ENCODE results near the gene ADH7. TPM values are rescaled to one million over a fixed set of nuclear protein-coding genes. Genes with fewer than 3 reads are reported as not detected.

ADH7 gene
- total and polyA plus RNA-seq, 2 of the 13 experiments (the other 11 are each of a cell fraction or from before 2014, with no cell fraction given), result not detected

DNA sequence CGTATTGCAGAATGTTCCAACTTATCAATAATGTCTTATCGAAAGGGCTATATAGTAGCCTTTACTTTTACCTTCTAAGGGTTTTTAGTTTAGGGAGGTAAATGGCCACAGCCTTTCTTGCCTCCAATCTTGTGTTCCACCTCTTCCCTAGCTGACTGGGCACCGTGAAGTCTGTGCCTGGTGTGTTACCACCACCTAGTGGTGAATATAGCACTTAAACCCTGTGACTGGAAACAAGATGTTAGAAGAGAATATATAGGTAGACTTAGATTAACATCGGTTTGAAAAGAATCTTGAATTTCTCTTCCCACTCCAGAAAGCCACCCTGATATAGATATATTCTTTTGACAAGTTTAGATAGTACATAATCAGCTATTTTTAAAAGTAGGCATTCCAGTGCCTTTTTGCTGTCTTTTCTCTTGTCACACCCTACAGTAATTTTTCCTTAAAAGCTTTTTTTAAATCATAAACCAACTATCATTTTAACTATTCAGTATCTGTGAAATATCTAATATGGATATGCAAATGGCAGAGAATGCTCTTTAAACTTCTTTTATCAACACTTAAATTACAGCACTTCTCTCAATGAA lies 27.8 kb upstream of the ADH7 start (continued):
- no peak for TF ChIP-seq EP300 (IDR thresholded peaks at IDR 0.05; ENCODE audit: low read depth in 2 of 2, low read length in 2 of 2)
- no peak for TF ChIP-seq EP300 (CRISPR knock-in tag; IDR thresholded peaks at IDR 0.05; ENCODE audit: borderline replicate concordance)
- no peak for TF ChIP-seq SNAPC2 (CRISPR knock-in tag; IDR thresholded peaks at IDR 0.05)
- no peak for TF ChIP-seq ZNF564 (CRISPR knock-in tag; IDR thresholded peaks at IDR 0.05)
- no peak for TF ChIP-seq NFE2L2 (IDR thresholded peaks at IDR 0.05; ENCODE audit: low read length)
- no peak for TF ChIP-seq ARNTL (CRISPR knock-in tag; IDR thresholded peaks at IDR 0.05)
- no peak for TF ChIP-seq NR2F6 (IDR thresholded peaks at IDR 0.05)
- no peak for TF ChIP-seq NR2F6 (CRISPR knock-in tag; IDR thresholded peaks at IDR 0.05)
- no peak for TF ChIP-seq ZNF570 (CRISPR knock-in tag; IDR thresholded peaks at IDR 0.05; ENCODE audit: borderline replicate concordance)
- no peak for TF ChIP-seq THYN1 (CRISPR knock-in tag; IDR thresholded peaks at IDR 0.05; ENCODE audit: borderline replicate concordance, low read depth)
- TF ChIP-seq, protein P1, sequence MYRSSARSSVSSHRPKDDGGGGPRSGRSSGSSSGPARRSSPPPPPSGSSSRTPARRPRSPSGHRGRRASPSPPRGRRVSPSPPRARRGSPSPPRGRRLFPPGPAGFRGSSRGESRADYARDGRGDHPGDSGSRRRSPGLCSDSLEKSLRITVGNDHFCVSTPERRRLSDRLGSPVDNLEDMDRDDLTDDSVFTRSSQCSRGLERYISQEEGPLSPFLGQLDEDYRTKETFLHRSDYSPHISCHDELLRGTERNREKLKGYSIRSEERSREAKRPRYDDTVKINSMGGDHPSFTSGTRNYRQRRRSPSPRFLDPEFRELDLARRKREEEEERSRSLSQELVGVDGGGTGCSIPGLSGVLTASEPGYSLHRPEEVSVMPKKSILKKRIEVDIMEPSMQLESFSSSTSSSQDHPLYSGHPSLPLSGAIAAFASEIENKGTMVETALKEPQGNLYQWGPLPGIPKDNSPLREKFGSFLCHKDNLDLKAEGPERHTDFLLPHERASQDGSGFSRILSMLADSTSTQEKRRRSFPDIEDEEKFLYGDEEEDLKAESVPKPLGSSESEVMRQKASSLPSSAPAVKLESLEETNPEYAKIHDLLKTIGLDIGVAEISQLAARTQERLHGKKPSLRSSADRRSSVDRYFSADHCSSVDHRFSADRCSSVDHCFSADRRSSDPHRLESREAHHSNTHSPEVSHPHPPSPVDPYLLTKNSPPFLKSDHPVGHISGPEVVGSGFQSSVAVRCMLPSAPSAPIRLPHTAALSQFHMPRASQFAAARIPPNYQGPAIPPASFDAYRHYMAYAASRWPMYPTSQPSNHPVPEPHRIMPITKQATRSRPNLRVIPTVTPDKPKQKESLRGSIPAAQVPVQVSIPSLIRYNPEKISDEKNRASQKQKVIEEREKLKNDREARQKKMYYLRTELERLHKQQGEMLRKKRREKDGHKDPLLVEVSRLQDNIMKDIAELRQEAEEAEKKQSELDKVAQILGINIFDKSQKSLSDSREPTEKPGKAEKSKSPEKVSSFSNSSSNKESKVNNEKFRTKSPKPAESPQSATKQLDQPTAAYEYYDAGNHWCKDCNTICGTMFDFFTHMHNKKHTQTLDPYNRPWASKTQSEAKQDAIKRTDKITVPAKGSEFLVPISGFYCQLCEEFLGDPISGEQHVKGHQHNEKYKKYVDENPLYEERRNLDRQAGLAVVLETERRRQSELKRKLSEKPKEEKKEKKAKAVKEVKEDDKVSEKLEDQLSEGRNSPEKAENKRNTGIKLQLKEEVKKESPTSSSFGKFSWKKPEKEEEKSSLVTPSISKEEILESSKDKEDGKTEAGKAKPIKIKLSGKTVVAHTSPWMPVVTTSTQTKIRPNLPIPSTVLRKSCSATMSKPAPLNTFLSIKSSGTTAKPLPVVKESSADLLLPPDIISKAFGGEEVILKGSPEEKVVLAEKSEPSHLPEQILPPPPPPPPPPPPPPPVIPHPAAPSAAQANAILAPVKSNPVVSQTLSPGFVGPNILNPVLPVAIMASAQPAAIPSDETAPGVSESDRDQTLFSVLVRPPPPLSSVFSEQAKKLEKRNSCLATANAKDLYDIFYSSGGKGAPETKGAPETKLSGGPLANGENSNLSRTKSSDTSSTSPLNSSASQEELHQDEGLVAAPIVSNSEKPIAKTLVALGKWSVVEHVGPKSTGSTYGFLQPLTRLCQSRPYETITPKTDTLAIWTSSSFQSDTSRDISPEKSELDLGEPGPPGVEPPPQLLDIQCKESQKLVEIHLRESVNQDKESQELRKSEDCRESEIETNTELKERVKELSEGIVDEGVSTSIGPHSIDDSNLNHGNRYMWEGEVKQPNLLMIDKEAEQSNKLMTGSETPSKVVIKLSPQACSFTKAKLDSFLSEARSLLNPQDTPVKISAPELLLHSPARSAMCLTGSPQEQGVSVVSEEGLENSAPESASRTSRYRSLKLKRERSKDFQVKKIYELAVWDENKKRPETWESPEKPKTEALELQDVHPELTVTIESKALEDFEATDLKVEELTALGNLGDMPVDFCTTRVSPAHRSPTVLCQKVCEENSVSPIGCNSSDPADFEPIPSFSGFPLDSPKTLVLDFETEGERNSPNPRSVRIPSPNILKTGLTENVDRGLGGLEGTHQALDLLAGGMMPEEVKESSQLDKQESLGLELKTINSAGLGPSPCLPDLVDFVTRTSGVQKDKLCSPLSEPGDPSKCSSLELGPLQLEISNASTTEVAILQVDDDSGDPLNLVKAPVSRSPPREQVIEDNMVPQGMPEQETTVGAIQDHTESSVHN (CRISPR knock-in tag; IDR thresholded peaks at IDR 0.05), result no peak
- TF ChIP-seq SPEN (CRISPR knock-in tag; IDR thresholded peaks at IDR 0.05; ENCODE audit: low read depth), result no peak
- TF ChIP-seq FOXK1 (CRISPR knock-in tag; IDR thresholded peaks at IDR 0.05; ENCODE audit: borderline replicate concordance, low read depth), result 0 out of 2 replicates have a peak, but pooled peaks have one; percentile 27
- TF ChIP-seq KAT8 (CRISPR knock-in tag; IDR thresholded peaks at IDR 0.05), result no peak
- no peak for TF ChIP-seq ZNF709 (CRISPR knock-in tag; IDR thresholded peaks at IDR 0.05)
- TF ChIP-seq ZBTB25 (CRISPR knock-in tag; IDR thresholded peaks at IDR 0.05), result 0 out of 2 replicates have a peak, but pooled peaks have one; percentile 28
- no peak for TF ChIP-seq ATF7-NPFF (CRISPR knock-in tag; IDR thresholded peaks at IDR 0.05; ENCODE audit: low read depth)
- no peak for TF ChIP-seq BORCS8-MEF2B (CRISPR knock-in tag; IDR thresholded peaks at IDR 0.05)
- no peak for TF ChIP-seq ATF1 (CRISPR knock-in tag; IDR thresholded peaks at IDR 0.05)
- no peak for TF ChIP-seq SCMH1 (CRISPR knock-in tag; IDR thresholded peaks at IDR 0.05; ENCODE audit: borderline replicate concordance)
- TF ChIP-seq TCF12 (IDR thresholded peaks at IDR 0.05), result no peak
- no peak for TF ChIP-seq TCF12 (CRISPR knock-in tag; IDR thresholded peaks at IDR 0.05)
- no peak for TF ChIP-seq ISX (CRISPR knock-in tag; conservative IDR thresholded peaks at IDR 0.05)
- TF ChIP-seq ZNF660 (CRISPR knock-in tag; IDR thresholded peaks at IDR 0.05; ENCODE audit: borderline replicate concordance, low read depth), result no peak

All from HepG2 (cell line).